Colonic mucosa (tissue), 4 donors: Measurements from ENCODE around the gene BACE2. TPM values are rescaled to one million over a fixed set of nuclear protein-coding genes. Genes with fewer than 3 reads are reported as not detected.

Experiments
- DNase-seq: peaks from one replicate; pipeline ENCODE4 v3.0.0-alpha.2; 2020
- H3K27ac ChIP-seq: fragments of 200-600 bp; one replicate; pipeline ENCODE4 v1.8.0; 2021
- H3K27me3 ChIP-seq: fragments of 200-600 bp; one replicate; pipeline ENCODE4 v1.8.0; 2021
- H3K36me3 ChIP-seq: fragments of 200-600 bp; one replicate; pipeline ENCODE4 v1.8.0; 2021
- H3K4me1 ChIP-seq: fragments of 200-600 bp; one replicate; pipeline ENCODE4 v1.8.0; 2021; ENCODE audit warnings: mild to moderate bottlenecking
- H3K4me3 ChIP-seq: fragments of 200-600 bp; one replicate; pipeline ENCODE4 v1.8.0; 2021
- H3K9ac ChIP-seq, 2 donors: one replicate each; pipeline ENCODE4 v1.7.0; 2013; ENCODE audit warnings: control low read depth in 2 of 2, low read depth in 2 of 2, low read length in 2 of 2
- H3K9me3 ChIP-seq: fragments of 200-600 bp; one replicate; pipeline ENCODE4 v1.8.0; 2021
- CTCF ChIP-seq: fragments of 200-600 bp; IDR thresholded peaks from one replicate; pipeline ENCODE4 v1.8.0; 2022; ENCODE audit warnings: antibody characterized with exemption, mild to moderate bottlenecking
- intact Hi-C: fragments of 100-400 bp; cut with DNase I; formaldehyde crosslinking; loops from one replicate; pipeline ENCODE4 v1.14.1; 2022
- total RNA-seq, 2 donors: library from RNA; stranded (reverse); fragmentation: NEBNext Ultra II Directional in 1 of 2; extraction: Animal tissue kit (Norgen Biotek cat#: 25700) in 1 of 2; gene quantifications; one replicate each; pipeline ENCODE4 v1.2.1, GENCODE V29; 2021
- donor health status: healthy.
- donor health status: DM: no; HTN: no; CAD: no.
- donor health status: DM: no; HTN: no; CAD: no.

BACE2 gene
- total RNA-seq, 2 donors from 2014 or later: 69.5 to 80.2 TPM

- intact Hi-C loops: no loop called here
- DNase-seq: no peak
- H3K4me3 ChIP-seq: no peak overlapping the region
- no peak for TF ChIP-seq CTCF
- no peak overlapping the region for H3K27ac ChIP-seq
- no peak overlapping the region for H3K9ac ChIP-seq
- H3K9me3 ChIP-seq: no peaks in the 10 kb centered on the region
- H3K27me3 ChIP-seq: no peaks in the 10 kb centered on the region
- H3K4me1 ChIP-seq: no peaks in the 10 kb centered on the region
- H3K36me3 ChIP-seq: no peaks in the 10 kb centered on the region
These were observed 61.0 kb downstream of the BACE2 start for GRCh38 chr21:41228958-41229357.

- no peaks in the 10 kb centered on the region for H3K27me3 ChIP-seq
- H3K4me3 ChIP-seq: no peak overlapping the region
- no peak overlapping the region for H3K27ac ChIP-seq
- H3K9ac ChIP-seq: no peak overlapping the region
- TF ChIP-seq CTCF: no peak
- H3K4me1 ChIP-seq: no peaks in the 10 kb centered on the region
- intact Hi-C loops: loop anchor here (10.0 kb wide), 1 partner anchor 55 kb away; no protein-coding TSS in a partner anchor
- DNase-seq: no peak
- no peaks in the 10 kb centered on the region for H3K36me3 ChIP-seq
- no peaks in the 10 kb centered on the region for H3K9me3 ChIP-seq
These were observed 61.7 kb downstream of the BACE2 start for GRCh38 chr21:41229509-41230248.

GRCh38 chr21:41230497-41230896 lies 62.5 kb downstream of the BACE2 start:
- Histone ChIP-seq H3K9me3 (no peaks in the 10 kb centered on the region), H3K27me3 (no peaks in the 10 kb centered on the region), H3K9ac (no peak overlapping the region), H3K4me3 (no peak overlapping the region), H3K27ac (no peak overlapping the region), H3K4me1 (no peaks in the 10 kb centered on the region), H3K36me3 (no peaks in the 10 kb centered on the region)
- no peak for TF ChIP-seq CTCF
- DNase-seq: no peak
- intact Hi-C loops: loop anchor here (10.0 kb wide), 1 partner anchor 56 kb away; no protein-coding TSS in a partner anchor

- no peak for TF ChIP-seq CTCF
- Histone ChIP-seq H3K4me3 (no peak overlapping the region), H3K9ac (no peak overlapping the region), H3K9me3 (no peaks in the 10 kb centered on the region), H3K27ac (no peak overlapping the region), H3K4me1 (no peaks in the 10 kb centered on the region), H3K36me3 (no peaks in the 10 kb centered on the region), H3K27me3 (no peaks in the 10 kb centered on the region)
- intact Hi-C loops: loop anchor here (10.0 kb wide), 1 partner anchor 56 kb away; no protein-coding TSS in a partner anchor
- no peak for DNase-seq
These were observed 63.1 kb downstream of the BACE2 start for GRCh38 chr21:41231060-41231459.

GRCh38 chr21:41232013-41232412 lies 64.1 kb downstream of the BACE2 start:
- Histone ChIP-seq H3K27ac (no peak overlapping the region), H3K4me3 (no peak overlapping the region), H3K36me3 (no peaks in the 10 kb centered on the region), H3K9ac (no peak overlapping the region), H3K4me1 (no peaks in the 10 kb centered on the region), H3K9me3 (no peaks in the 10 kb centered on the region), H3K27me3 (no peaks in the 10 kb centered on the region)
- intact Hi-C loops: loop anchor here (10.0 kb wide), 1 partner anchor 57 kb away; no protein-coding TSS in a partner anchor
- no peak for DNase-seq
- TF ChIP-seq CTCF: no peak
